Neural progenitor cell (in vitro differentiated cells): ENCODE data around the gene GTF3C1.

ENCODE experiments used
- EZH2 ChIP-seq: fragments of 200-600 bp; sonication (generic); IDR thresholded peaks from 2 replicates; pipeline ENCODE4 v1.6.1; 2017; ENCODE audit warnings: antibody characterized with exemption, mild to moderate bottlenecking, moderate library complexity
- EZH2phosphoT487 ChIP-seq: fragments of 200-600 bp; sonication (generic); IDR thresholded peaks from 2 replicates; pipeline ENCODE4 v1.6.1; 2017; ENCODE audit warnings: antibody characterized with exemption
- TF ChIP-seq, protein P1 (sequence below): fragments of 200-600 bp; sonication (generic); IDR thresholded peaks from 2 replicates; pipeline ENCODE4 v1.5.1; 2017; ENCODE audit warnings: antibody characterized with exemption, mild to moderate bottlenecking

- TF ChIP-seq, protein P1, sequence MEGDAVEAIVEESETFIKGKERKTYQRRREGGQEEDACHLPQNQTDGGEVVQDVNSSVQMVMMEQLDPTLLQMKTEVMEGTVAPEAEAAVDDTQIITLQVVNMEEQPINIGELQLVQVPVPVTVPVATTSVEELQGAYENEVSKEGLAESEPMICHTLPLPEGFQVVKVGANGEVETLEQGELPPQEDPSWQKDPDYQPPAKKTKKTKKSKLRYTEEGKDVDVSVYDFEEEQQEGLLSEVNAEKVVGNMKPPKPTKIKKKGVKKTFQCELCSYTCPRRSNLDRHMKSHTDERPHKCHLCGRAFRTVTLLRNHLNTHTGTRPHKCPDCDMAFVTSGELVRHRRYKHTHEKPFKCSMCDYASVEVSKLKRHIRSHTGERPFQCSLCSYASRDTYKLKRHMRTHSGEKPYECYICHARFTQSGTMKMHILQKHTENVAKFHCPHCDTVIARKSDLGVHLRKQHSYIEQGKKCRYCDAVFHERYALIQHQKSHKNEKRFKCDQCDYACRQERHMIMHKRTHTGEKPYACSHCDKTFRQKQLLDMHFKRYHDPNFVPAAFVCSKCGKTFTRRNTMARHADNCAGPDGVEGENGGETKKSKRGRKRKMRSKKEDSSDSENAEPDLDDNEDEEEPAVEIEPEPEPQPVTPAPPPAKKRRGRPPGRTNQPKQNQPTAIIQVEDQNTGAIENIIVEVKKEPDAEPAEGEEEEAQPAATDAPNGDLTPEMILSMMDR = no peak
- no peak for TF ChIP-seq EZH2
- TF ChIP-seq EZH2phosphoT487 = no peak
Observed at GRCh38 chr16:27582883-27583282, 33.2 kb upstream of the GTF3C1 start.
